HG03039 (cell line): ENCODE results near the gene EHBP1L1.

Experiments used
- ATAC-seq: cut with Tn5 transposase; IDR thresholded peaks from one replicate; pipeline ENCODE4 v1.9.1; 2021; ENCODE audit warnings: mild to moderate bottlenecking, moderate library complexity; ENCODE audit not compliant: unreplicated experiment

Gene EHBP1L1

GRCh38 chr11:65592858-65593517, 17.1 kb downstream of the EHBP1L1 start:
- ATAC-seq, result no peak

- no peak for ATAC-seq
Observed at GRCh38 chr11:65593518-65594414, 17.9 kb downstream of the EHBP1L1 start.

DNA sequence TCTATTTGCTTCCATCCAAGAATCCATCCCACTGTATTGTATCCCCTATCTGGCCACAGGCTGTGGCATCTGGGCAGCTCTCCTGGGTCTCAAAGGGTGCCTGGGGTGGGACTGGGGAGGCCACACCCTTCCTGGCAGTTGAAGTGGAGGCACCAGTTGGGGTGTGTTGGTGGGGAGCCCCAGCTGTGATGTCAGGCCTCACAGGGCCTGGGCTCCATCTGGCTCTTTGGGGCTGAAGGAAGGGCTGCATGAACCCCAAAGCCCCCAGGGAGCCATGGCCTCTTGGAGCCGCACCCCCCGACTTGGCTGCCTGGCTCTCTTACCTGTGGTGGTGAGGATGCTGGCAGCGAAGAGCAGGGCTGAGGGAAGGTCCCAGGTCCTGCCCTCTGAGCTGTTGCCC, 19.3 kb downstream of the EHBP1L1 start:
- ATAC-seq, result no peak

GRCh38 chr11:65595543-65596281, 19.9 kb downstream of the EHBP1L1 start, which contains the start of gene KCNK7:
TSS of gene KCNK7 (minus strand) at chr11:65595800. CDS start at chr11:65595772, 28 bp downstream.
- no peak for ATAC-seq

DNA sequence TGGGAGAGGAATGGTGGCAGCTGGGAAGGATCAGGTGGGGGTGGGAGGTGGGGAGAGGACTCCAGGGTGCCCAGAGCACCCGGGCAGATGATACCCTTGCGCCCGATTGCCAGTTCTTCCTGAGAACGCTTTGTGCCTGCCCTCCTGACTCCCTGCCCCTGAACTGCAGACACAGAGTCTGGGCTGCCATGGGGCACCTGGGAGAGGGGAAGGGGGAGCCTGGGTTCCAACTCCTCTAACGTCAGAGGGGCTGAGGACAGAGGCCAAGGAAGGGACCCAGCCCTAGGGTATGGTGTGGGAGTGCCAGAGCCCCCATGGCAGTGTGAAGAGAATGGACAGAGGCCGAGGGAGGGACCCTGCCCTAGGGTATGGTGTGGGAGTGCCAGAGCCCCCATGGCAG, 20.7 kb downstream of the EHBP1L1 start:
- no peak for ATAC-seq

- no peak for ATAC-seq
Observed at GRCh38 chr11:65598258-65598699, 22.4 kb downstream of the EHBP1L1 start.

- no peak for ATAC-seq
Observed at GRCh38 chr11:65599216-65599954, 23.5 kb downstream of the EHBP1L1 start.

- no peak for ATAC-seq
Observed at GRCh38 chr11:65599955-65600246, 24.0 kb downstream of the EHBP1L1 start.

DNA sequence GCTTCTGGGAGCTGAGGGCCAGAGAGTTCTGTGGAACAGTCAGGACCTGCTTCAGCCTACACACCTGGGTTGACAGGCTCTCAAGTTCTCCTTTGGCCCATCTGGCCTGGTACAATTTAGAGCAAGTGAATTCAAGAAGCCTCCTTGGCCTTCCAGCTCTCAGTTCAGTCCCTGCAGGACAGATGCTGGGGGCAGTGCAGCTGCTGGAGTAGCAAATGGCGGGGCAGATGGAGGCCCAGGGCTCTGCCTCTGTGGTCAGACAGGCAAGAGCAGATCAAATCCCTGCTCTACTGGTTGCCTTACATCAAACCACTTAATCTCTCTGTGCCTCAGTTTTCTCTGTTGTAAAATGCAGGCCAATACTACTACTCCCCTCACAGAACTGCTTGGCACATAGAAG, 28.4 kb downstream of the EHBP1L1 start:
- no peak for ATAC-seq

DNA sequence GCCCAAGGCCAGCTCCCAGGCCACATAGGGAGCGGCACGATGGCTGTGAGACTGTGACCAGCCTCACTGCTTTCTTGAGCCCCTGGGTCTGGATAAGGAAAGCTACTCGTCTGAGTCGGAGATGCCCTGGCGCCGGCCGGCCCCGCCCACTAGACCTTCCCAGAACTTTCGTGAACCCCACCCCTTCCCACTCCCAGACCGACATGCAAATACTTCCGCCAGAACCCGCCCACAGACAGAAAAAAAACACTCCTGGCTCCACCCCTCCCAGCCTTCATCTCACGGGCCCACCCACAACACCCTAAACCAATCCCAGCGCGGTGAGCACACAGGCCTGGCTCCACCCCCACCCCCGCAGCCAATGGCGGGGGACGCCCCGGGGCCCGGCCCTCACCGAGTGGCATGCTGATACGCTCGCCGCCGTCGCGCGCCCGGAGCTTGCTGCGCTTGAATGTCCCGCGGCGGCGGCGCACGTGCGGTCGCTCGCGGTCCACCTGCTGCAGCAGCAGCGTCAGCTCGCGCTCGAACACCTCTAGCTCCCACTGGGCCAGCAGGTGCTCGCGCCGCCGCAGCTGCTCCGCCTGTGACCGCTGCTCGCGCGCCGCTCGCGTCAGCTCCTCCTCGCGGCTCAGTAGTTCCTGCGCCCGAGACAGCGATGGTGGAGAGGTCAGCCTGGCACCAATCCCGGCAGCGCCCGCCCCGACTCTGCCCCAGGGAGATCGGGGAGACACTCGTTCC, 31.2 kb downstream of the EHBP1L1 start:
- ATAC-seq, result no peak

DNA sequence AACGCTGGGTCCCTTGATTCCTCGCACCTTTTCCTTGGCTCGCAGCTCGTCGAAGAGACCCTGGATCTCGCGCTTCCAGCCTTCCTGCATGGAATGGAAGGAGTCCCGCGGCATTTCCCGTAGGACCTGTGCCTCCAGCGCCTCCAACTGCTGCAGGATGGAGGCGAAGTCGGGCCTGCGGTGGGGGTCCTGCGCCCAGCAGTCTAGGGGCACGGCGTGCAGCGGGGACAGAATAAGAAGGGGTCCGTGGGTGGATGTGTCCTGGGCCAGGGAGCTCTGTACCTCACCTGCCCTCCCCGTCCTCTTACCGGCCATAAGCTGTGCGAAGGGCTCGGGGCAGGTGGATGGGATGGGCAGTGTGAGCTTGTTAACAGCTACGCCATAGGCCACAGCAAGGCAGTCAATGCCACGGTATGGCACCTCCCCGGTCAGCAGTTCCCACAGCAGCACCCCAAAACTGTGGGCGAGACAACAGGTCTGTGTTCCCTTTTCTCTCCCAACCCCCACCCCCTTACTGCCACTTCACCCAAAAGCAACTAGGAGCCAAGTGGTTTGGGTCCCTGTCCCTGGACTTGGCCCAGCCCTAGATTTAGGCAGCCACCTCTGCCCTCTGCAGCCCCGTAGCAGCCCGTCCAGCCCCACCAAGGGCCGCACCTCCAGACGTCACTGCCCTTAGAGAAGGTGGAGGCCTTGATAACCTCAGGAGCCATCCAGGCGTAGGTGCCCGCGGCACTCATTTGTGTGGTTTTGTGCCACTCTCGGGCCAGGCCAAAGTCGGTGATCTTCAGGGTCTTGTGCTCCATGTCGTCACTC, 32.0 kb downstream of the EHBP1L1 start:
- no peak for ATAC-seq

DNA sequence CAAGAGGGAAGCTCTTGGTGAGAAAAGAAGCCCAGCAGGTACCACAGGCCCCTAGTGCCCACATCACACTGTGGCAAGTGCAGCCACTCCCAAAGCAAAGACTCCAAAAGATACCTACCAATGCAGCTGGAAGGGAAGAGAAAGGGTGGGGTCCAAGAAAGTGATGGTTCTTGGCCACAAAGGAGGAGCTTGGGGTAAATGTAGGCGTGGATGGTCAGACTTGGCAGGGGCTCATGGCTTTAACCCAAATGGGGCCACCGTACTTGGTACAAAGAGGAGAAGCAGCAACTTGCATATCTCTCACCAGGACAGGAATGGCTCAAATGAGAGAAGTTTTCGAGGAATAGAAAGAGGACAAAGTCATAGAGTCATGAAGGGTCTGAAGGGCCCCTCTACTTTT, 33.4 kb downstream of the EHBP1L1 start:
- no peak for ATAC-seq

GRCh38 chr11:65609665-65610064, 33.8 kb downstream of the EHBP1L1 start:
- ATAC-seq, result no peak

GRCh38 chr11:65610404-65610803, 34.6 kb downstream of the EHBP1L1 start:
- no peak for ATAC-seq

DNA sequence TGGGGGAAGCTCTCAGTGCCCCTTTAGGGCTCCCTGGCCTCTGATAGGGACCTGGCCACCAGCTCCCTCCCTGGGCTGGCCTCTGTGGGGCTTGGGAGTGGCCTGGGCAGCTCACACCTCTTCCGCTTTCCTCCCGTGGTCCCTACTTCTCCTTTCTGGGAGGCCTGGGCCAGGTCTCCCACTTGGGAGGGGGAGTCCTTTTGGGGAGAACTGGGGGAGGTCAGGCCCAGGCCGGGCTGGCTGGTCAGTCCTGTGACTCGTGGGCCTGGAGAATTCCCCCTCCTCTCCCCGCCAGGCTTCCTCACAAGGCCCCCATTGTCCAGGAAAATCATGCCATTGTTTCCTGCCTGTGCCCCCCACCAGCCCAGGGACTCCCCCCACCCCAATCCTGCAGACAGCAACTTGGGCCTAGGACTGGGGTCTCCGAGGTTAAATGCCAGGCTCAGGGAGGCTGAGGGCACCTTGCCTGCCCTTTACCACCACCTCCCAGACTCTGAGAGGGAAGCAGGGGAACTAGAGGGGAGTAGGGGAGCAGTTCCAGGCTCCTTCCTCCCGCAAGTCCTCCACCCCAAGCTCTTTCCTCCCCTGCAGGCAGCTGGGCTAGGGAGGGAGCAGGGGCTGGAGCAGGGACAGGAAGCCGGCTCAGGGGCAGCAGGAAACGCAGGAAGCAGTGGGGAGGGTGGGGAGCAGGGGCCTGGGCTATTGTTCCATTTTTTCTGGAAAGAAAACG, 35.3 kb downstream of the EHBP1L1 start:
- no peak for ATAC-seq

DNA sequence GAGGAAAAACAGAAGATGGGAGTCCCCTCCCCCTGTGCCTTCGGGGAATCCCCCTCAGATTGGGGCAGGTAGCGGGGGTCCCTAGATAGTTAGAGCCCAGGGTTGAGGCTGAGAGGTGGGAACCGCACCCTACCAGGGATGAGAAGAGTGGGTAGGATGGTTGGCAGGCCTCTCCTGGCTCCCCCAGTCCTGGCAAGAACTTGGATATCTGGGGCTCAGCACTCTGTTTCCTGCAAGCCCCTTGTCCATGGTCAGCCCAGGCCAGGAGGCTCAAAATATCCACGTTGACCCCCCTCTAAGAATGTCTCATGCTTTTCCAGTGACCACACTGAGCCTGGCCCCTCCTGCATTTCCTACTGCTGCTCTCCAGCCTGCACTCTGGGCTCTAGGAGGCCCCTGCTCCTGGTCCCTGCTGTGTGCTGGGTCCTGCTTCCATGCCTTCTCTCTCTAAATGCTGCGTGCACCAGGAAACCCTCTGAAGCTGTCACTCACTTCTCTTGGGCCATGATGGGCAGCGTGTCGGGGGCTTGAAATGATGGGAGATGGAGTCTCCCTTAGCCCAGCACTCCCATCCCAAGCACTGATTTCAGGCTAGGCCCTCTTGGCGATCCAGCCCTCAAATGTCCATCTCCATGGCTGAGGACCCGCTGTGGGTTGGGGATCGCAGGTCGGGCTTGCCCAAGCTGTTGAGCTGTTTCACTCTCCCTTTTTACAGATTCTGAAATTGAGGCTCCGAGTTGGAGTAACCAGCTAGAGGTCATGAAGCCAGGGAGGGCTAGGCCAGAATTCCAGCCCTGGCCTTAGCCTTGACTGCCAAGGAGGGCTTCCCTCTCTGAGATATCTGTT, 36.1 kb downstream of the EHBP1L1 start:
- ATAC-seq, result no peak

DNA sequence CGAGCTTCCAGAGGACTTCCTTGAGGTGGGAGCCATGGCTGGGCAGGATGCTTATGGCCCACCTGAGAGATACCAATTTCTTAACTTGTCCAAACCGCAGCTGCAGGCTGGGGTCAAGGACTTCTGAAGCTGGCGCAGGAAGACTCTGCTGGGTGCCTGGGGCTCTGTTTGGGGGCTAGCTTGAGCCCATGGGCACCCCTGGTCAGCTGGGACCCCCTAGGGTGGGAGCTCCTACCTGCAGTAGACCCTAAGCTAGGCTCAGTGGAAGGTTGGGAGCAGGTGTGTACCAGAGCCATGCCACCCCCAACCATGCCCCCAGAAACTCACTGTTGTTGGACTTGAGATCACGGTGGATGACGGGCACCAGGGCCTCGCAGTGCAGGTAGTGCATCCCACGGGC, 36.8 kb downstream of the EHBP1L1 start:
- no peak for ATAC-seq
